SHP77 treated with DMSO at 0.1 percent for 48 hours (cell line): ENCODE measurements around the gene RSAD2.

ENCODE experiments used
- DNase-seq: peaks from one replicate; lab custom pipeline; 2025; lab: John Stamatoyannopoulos, UW

Gene RSAD2

DNA sequence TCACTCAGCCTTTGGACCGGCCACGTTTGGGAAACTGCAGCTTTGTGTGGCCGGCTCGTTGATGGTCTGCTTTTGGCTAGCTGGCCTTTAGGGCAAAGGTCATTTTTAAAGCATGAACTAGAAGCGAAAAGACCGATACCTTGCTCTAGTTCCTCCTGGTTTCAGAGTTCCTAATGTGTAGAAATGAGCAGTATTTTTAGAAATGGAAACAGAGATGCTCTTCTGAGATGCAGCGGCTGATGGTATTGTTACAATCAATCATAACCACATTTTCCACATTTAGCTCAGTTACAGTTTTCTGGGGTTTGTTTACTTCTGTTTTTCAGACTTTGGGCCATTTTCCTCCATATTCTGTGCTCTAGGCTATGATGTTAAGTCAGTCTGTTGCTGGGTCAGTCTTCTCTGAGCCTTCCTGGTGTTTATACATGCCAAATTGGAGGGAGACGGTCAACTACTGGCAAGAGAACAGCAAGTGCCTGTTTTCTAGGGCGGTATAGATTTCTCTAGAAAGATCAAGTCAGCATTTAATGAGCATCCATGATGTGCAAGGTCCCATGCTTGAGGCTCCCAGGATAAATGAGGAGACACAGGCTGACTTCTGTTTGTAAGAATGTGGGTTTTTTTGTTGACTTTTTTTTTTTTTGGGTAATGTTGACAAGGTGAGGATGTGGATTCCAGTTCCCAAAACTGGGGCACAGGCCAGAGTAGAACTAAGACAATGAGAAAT, 67.7 kb downstream of the RSAD2 start:
- DNase-seq = no peak

DNA sequence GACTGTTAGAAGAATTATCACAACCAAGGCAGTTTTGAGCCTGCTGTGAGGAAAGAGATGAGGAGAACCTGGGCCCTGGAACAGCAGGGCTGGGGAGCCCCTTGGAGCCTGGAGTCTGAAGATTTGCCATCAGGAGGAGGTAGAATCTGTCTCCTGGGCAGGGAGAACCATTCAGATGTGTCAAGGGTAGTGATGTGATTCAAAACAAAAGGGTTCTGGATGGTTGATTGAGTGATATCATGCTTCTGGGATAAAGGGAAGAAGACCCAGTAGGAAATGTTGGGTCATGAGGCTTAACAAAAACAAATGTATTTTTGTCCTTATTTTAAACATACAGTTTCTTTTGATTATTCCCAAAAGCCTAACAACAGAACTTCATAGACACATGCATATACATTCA, 68.2 kb downstream of the RSAD2 start:
- DNase-seq = no peak

DNA sequence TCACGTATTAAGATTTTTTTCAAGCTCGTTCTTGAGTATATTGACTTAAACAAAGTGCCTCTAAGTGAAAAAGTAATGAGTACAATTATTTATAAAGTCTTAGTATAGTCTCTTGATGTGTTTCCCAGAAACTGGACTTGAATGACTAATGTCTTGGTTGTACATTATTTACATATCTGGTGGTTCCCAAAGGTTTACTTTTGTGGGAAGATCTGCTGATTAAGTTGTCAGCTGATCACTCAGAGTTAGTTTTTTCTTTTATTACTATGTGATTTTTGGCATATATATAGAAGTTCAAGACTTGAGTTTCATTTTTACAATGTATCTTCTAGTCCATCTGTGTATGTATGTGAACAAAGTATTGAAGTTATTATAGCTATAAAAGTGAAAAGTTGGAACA, 69.1 kb downstream of the RSAD2 start:
- no peak for DNase-seq
